GM18873 (cell line): ENCODE measurements around the gene ALK.
"Not testable (repeated sequence)": the region's sequence is repeated elsewhere in the genome, so short reads cannot be mapped to it uniquely, and the experiment has no call there.

Source experiments
- ATAC-seq: cut with Tn5 transposase; IDR thresholded peaks from one replicate; pipeline ENCODE4 v1.9.1; 2021; ENCODE audit warnings: mild to moderate bottlenecking, moderate library complexity, moderate number of reproducible peaks; ENCODE audit not compliant: unreplicated experiment, low FRiP score

ALK gene

GRCh38 chr2:29763371-29763770 lies 158.0 kb downstream of the ALK start:
- ATAC-seq: no peak

GRCh38 chr2:29762239-29762638 lies 159.1 kb downstream of the ALK start:
- ATAC-seq: no peak

GRCh38 chr2:29761278-29761677 lies 160.1 kb downstream of the ALK start:
- no peak for ATAC-seq

- ATAC-seq: no peak
Measured at GRCh38 chr2:29760008-29760407, 161.4 kb downstream of the ALK start.

GRCh38 chr2:29759360-29759759 lies 162.0 kb downstream of the ALK start:
- ATAC-seq: no peak

GRCh38 chr2:29755829-29756228 lies 165.6 kb downstream of the ALK start:
- no peak for ATAC-seq

- no peak for ATAC-seq
Measured at GRCh38 chr2:29755233-29755632, 166.2 kb downstream of the ALK start.

- no peak for ATAC-seq
Measured at GRCh38 chr2:29753671-29754444, 167.5 kb downstream of the ALK start.

DNA sequence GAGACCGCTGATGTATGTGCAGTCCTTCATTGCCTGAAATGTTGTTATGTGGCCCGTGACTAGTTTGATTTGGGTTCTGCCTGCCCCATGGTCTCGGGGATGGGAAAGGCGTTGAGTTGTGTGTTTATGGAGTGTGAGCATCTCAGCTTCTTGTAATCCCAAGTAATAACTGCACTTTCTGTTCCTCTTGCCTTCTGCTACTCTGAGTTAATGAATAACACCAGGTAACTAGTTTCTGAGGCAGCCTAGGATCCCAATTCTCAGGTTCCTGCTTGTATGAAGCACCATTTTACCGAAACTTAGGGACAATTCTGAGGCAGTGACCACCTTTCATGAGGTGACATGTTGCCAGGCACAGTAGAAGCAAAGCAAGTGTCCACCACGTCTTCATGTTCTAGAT lies 170.0 kb downstream of the ALK start:
- peak; percentile 45 for ATAC-seq

- ATAC-seq: not testable (repeated sequence)
Measured at GRCh38 chr2:29750463-29750862, 170.9 kb downstream of the ALK start.

DNA sequence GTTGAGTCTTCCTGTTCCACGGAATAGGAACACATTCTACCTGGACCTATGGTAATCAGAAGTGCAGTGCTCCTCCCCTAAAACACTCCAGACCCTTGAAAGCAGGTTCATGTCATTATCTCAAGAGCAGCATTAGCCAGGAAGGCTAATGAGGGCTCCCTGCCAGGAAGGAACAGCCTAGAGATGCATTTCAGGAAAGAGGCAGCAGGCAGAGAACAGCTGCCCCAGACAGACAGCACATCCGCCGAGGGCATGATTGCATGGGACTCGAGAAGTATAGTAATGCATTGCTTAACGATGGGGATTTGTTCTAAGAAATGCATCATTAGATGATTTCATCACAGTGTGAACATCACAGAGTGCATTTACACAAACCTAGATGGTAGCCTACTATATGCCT lies 171.5 kb downstream of the ALK start:
- ATAC-seq: no peak

GRCh38 chr2:29749041-29749440 lies 172.3 kb downstream of the ALK start:
- no peak for ATAC-seq

DNA sequence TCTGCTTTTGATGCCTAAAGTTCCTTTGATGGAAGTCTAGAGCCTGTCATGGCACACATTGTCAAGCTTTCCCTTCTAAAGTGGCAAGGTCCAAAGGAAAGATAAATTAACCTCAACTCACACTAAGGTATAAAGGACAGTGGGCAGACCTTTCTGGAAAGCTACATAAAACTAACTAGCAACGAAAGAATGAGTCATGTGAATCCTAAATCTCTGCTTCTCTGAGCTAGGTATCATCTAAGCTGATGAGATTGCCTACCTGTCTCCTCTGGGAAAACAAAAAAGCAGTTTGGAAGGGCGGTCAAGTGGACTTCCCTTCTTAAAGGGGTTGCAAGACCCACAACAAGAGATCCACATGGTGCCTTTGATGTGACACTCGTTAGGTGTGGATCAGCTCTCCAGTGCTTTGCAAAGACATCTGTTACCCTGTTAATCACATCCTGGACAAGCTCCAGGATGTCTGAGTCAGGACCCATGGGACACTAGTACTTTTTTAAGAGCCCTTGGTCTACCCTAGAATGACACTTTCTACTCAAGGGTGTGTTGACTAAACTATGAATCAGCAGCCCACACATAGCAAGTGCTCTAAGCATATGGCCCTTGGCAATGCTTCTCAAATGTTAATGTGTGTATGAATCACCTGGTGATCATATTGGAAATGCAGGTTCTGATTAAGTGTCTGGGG lies 173.5 kb downstream of the ALK start:
- ATAC-seq: no peak

GRCh38 chr2:29744976-29745375 lies 176.4 kb downstream of the ALK start:
- ATAC-seq: peak; percentile 79

DNA sequence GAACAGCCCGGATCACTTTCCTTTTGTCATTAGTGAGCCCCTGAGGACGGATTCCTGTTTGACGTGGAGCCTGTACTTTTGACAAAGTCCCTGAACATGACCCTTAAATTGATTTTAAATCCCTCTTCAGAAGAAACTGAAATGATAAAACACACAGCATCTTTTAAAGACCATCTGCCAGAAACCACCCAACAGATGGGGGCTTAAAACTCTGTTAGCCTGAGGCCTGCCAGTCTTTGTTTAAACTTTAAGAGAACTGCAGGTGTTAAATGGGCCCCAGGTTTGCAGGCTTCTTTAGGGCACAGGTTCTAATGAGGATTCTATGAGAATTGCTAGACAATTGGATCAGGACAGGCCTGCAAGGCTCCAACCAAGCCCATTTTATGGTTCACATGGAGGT lies 177.9 kb downstream of the ALK start:
- ATAC-seq: no peak

- no peak for ATAC-seq
Measured at GRCh38 chr2:29742656-29743055, 178.7 kb downstream of the ALK start.

DNA sequence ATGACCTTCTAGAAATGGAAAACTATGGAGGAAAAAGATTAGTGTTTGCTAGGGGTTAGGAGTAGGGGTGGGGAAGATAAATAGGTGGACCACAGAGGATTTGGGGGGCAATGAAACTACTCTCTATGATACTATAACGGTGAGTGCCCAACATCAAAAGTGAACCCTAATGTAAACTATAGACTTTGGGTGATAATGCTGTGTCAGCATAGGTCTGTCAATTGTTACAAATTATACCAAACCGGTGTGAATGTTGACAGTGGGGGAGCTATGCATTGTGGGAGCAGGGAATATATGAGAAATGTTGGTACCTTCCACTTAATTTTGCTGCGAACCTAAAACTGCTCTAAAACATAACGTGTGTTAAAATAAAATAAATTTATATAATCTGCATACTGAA lies 180.3 kb downstream of the ALK start:
- ATAC-seq: no peak

DNA sequence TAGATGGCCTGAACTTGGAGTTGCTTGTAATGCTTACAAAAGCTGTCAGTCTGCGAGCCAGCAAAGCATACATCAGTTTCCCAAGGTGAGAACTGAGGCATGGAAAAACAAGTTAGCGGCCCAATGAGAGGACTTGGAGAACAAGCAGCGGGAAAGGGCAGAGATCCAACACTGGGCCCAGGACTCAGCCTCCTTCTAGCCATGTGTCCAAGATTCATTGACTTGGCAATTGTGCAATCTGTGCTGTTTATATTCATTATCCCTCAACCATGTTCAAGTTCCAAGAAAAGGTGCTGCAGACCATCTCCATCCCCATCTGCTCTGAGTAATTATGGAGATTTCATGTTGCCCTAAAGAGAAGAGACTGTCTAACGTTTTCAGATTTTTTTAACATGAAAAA lies 187.4 kb downstream of the ALK start:
- no peak for ATAC-seq

GRCh38 chr2:29733213-29733612 lies 188.2 kb downstream of the ALK start:
- ATAC-seq: no peak

- ATAC-seq: no peak
Measured at GRCh38 chr2:29731948-29732347, 189.4 kb downstream of the ALK start.

DNA sequence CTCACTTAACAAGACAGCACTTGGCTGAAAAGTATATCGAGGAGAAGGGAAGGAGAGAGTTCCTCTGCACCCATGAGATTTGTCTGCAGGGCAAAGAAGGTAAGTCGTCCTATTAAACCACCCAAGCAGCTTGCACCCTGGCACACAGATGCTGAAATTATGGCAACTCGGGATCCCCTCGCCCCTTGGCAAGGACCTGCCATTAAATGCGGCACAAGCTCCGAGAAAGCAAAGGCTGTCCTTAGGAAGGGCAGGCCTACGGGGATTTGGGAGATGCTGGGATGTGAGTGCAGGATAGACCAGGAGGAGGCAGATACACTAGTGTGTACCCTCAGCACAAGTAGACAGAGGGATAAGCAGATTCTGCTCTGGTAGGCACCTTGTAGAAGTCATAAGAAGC lies 191.5 kb downstream of the ALK start:
- ATAC-seq: no peak

DNA sequence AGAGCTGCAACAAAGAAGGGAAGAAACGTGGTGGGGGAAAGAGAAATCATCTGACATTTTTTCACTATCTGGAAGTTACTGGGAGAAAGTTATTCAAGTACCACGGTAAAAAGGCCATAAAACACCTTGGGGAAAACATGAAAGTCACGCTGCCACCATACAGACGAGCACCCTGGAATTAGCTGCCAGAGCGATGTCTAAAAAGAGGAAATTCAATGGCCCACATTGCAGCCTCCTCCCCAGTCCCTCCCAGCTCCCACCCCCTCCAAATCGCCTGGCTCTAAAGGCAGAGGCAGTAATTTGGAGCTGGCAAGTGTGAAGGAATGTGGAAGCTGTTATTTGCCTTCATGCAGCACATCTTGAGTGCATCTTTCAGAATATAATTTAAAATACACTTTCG lies 192.0 kb downstream of the ALK start:
- no peak for ATAC-seq
